Mammary epithelial cell (primary cell): ENCODE data around the gene MID1IP1.

Experiments used
- CTCF ChIP-seq, 2 donors: IDR thresholded peaks in 1 of 2; conservative IDR thresholded peaks in 1 of 2; 2 replicates each; pipeline ENCODE4 v1.5.1; 2011 to 2012; ENCODE audit warnings: inconsistent platforms in 2 of 2, low read length in 2 of 2, mild to moderate bottlenecking in 2 of 2, control low read depth in 1 of 2, low read depth in 1 of 2; ENCODE audit not compliant: insufficient read depth in 1 of 2; ENCODE audit errors: extremely low read depth in 1 of 2
- EZH2 ChIP-seq: IDR thresholded peaks from 2 replicates; pipeline ENCODE4 v1.6.1; 2012; ENCODE audit warnings: low read length, inconsistent platforms, borderline replicate concordance

- TF ChIP-seq CTCF (conservative IDR thresholded peaks at IDR 0.05 in 1 of 2, IDR thresholded peaks at IDR 0.05 in 1 of 2; ENCODE audit: extremely low read depth in 1 of 2, insufficient read depth in 1 of 2, low read depth in 1 of 2, low read length in 2 of 2) = no peak
- TF ChIP-seq EZH2 = no peak
These were observed 53.0 kb downstream of the MID1IP1 start for GRCh38 chrX:38854305-38854704.
